ENCODE measurements around the gene PTPN4.

The PTPN4 gene

DNA sequence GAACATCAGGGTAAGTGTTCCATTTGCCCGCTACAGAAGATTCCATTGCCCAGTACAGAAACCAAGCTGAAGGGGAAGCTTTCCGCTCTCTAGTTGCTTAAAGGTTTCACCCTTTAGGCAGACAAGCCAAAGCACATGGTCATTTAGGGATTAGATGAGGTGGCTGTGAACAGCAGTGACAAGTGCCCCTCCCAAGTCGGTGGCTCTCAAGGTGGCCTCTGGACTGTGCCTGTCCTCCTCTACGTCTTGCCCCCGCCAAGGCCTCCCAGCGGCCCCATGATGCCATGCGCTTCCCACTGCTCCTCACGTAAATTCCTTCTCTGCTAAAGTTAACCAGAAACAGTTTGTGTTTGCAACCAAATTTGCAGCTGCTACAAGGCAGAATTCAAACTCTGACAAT lies 24.2 kb upstream of the PTPN4 start:
- no peak for DNase-seq

DNA sequence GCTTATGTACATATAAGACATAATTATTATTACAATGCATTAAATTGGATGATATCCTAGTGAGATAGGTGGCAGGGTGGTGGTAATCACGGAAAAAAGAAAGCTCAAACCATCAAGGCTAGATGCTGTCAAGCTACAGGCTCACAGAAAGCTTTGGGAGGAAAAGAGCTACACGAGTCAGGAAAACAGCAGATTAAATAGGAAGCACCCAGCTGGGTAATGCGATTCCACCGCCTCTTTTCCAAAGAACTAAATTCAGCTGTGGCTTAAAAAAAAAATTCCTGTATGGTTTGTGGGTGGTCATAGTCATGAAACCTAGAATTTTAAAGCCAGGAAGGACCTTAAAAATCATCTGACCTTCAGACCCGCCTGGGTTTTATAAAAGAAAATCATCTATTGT lies 23.7 kb upstream of the PTPN4 start:
- no peak for DNase-seq

DNA sequence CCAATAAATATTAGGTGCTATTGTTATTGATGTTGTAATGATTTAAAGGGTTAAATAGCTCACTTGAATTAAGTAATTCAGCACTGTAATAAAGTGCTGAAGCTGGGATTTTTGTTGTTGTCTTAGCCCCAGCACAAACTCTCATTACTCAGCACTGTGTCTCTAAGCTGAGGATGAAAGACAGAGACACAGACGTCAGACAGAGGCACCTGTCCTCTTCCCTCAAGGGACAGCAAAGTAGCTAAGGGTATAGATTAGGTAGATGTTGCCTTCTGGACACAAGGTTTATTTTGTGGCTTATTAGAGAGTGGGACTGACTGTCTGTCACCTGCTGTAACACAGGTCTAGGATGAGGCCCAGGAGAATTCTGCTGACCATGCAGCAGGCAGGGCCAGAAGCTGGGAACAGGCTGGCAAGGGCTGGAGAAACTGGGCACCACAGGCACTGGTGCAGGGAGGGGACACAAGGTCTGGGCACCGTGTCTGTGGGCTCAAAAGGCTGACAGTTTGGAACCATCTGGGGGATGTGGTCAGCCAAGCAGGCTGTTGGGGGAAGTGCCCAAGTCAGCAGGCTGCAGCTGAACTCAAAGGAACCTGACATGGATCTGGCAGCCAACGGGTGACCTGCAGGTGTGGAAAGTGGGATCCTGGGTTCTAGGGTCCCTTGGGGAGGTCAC lies 20.0 kb upstream of the PTPN4 start:
- DNase-seq: no peak

DNA sequence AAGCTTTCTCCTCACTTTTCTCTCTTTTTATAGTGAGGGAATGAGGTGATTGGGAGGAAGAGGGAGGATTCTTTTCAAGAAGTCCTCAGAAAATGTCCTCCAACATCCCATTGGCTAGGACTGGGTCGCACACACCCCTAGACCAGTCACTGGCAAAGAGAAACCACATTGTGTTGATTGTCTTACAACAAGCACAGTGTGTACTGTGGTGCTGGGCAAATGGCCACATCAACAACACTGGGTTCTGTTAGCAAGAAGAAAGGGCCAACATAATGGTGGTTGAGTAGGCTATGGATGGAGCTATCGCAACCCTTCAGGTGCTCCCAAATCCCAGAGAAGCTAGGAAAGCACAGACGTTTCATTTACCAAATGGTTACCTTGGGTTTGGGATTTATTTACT lies 18.7 kb upstream of the PTPN4 start:
- no peak for DNase-seq

DNA sequence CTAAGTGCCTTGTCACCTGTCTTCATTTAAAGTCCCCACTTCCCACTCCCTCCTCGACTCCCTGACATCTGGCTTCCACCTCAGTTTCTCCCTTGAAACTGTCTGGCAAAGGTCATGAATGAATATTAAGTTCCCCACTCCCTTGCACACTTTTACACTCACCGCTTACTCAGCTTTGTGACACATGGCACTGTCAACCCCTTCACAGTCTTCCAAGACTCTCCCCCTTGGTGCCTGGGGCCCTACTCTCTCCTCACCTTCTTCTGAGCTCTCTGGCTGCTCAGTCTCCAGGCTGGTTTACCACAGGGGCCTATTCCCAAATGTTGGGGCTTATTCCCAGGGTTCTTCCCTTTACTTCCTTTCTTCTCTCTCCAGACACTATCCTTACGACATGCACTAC lies 17.9 kb upstream of the PTPN4 start:
- no peak for DNase-seq

DNA sequence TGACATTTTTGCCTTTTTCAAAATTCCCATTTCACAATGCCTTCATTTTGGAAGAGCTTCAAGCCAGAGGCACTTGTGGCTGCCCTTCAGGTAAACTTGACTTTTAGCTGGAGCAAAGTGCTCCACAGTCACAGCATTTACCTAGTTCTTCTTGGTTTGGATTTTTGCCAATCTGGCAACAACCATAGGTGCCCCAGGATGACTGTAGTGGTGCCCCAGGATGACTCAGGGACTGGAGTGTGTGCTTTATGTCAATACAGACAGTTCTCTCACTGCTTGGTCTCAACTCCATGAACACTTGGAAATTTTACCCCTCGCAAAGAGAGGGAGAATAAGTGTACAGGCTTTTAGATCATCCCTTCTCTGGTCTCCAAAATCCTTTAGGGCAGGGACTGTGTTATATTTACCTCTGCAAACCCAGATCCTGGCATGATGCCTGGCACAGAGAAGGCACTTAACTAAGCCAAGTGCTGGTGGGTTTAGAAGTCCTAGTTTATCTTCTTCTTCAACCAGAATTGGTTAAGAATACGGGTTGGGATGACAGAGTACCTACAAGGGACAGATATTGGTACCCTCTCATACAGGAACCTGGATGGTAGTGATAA lies 15.3 kb upstream of the PTPN4 start:
- no peak for DNase-seq

DNA sequence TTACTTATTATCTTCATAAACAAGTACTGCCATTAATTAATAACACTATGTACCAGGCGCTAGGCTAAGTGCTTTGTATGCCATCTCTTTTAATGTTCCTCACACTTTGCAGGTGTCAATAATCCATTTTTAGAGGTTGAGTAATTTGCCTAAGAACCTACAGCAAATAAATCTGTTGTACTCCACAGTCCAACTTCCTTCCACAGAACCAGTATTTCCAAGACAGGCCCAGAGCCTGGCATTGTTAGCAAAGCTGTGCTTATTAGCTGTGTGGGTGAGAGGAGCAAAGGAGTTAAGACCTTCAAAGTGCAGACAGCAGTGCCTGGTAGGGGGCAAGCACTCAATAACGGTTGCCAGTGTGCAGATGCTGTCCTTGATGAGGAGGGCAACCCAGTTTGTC lies 14.2 kb upstream of the PTPN4 start:
- no peak for DNase-seq

DNA sequence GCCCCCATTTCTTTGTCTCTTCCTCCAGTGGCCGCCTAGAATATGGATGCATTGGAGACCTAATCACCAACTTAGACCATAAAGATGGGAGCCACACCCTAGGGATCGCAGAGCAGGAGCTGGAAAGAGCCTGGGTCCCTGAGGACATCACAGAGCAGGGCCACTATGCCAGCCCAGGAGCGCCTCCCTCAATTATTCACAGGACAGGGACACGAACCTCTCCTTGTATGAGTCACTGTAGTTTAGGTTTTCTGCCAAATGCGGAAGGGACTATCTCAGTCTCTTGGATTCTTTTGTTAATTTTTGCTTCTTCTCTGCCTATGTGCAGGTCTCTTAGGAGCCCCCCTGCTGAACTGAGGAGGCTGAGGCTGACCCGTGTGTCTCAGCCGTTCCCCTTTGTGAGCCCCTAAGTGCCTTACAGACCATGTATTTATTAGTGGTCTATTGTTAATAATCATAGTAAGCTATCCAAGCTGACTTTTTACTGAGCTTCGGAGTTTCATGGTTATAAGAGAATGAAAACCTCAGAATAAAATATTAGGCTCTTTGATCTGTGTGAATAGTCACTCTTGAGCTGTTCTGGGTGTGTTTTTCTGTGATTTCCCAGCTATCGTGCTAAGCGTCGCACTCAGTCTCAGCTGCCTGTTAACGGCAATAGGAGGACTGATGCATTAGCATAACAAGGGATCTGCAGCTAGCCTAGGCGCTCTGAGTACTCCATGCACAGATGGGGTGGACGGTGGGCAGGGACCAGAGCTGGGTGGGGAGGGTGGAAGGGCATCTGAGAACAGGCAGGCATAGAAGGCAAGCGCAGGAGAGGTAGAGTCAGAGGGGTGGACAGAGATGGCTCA lies 12.7 kb upstream of the PTPN4 start:
- DNase-seq: no peak

DNA sequence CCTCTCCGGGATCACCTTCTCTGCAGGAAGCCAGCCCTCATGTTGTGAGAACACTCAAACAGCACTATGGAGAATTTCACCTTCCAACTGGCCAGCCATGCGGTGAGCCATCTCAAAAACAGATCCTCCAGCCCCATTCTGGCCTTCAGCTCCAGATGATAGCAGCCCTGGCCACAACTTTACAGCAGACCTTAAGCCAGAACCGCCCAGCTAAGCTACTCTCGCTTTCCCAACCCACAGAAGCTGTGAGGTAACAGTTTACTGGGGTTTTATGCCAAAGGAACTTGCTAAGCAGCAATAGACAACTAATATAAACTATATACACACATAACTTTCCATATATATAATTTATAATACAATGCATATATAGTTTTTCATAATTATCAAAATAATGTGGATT lies 11.6 kb upstream of the PTPN4 start:
- no peak for DNase-seq

DNA sequence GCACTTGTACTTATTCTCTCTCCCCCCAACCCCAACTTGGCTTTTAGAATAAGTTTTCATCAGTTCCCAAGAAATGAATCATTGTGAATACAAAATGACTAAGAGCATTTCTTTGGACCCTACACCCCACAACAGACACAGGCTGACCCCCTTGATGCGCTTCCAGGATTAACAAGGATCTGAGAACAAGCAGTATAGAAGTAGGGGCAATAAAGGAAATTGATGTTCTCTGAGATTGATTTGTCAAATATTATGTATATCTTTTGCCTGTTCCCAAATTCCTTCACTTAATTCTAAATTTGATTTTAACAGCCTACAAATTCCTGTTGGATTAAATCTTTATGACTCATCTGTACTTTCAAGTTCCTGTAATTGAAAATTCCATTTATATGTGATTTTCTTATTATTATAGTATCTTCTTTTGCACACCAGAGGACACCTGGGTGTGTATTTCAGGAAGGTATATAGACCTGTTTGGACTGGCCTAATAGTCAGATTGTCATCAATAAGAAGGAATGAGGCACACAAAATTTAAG lies 10.2 kb upstream of the PTPN4 start:
- DNase-seq: no peak

DNA sequence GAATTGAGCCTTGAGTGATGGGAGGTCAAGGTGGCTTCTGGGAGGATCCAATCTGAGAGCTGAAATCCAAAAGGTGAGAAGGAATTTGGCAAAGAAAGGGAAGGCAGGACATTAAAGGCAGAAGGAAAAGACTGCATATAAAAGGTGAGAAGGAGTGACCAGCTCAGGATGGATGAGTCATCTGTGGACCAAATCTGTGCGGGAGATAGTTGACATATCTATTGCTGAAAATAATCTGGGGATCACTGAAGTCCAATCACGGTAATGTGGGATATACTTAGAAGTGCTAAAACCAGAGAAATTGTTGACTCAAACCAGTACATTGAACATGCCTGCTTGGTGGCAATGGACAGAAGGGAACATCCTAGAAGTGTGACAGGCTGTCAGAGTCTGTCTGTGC lies 8.0 kb upstream of the PTPN4 start:
- DNase-seq: no peak

DNA sequence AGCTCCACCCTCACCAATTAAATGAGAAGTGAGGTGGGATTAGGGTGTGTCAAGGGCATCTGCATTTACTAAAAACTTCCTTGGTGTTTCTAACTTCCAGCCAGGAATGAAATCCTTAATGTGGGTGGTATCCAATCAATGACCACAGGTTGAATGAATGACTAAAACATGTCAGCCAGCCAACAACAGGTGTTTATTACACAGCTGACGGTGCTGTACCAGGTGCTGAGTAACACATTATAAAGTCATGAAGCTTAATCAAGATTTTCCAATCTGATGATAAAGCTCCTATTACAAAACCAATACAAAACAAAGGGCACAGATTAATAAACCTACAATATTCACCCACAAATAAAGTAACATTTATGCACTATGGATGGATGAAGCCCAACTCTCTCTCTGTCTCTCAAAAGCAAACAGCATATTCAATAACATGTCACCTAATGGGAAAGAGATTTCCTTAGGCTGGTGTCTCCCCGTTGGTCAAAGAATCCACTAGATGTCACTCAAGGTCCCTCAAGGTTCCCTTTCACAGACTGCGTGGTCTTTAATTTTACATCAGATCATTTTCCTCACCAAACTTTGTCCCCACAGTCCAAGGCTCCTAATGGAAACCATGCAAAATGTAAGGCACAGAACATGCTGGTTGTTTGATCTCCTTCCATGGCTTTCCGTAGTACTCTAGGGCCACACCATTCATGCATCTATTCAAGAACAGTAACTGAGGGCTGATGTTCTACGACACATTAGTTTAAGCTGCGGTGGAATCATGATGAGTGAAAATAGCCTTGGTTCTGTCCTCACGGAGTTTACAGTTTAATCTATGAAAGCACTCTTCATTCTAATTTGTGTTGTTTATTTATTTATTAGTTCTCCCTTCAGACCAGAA lies 6.4 kb upstream of the PTPN4 start:
- peak; percentile 48 for DNase-seq

DNA sequence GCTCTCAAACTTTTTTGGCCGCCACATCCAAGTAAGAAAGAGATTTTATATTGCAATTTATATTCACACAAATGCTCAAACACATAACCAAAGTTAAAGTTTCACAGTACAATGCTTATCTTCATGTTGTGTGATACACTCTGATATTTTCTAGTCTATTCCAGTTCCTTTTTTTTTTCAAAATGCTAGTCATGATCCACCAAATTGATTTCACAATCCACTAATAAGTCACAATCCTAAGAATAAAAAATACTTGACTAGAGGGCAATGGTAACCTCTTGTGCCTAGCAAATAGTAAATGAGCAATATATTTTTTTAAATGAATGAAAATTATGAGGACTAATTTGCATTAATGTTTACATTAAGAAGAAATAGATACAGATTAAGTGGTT lies 5.8 kb upstream of the PTPN4 start:
- DNase-seq: peak; percentile 60

DNA sequence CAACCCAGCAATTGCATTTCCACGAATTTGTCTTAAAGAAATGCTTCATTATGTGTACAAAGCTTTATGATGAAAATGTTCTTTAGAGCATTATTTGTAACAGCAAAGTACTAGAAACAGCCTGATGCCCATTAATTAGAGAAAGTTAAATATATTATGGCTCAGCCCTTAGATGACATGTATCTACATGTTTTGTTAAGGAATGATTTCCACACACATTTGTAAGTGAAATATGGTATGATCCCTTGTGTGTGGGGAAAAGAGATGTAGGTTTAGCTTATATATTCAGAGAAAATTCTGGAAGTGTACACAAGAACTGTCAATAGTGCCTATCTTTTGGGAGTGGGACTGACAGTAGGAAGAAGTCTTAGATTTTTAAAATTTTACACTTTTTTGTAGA lies 3.8 kb upstream of the PTPN4 start:
- DNase-seq: no peak

DNA sequence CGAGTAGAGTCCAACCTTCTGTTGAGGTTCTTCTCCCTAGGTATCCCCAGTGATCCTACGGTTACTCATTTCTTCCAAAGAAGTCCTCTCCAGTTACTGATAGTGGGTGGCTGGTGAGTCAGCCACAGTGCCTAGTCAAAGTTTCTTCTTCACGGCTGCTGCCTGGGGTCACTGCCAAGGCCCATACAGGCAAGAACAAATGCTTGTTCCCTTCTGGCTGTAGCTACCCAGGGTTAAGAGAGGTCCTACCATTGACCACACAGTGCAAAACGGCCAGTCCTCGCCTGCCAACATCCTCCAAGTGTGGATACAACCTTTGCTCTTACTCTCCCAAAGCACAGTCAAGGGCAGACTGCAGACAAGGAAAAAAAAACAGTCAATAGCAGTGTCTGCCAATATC lies 2.9 kb upstream of the PTPN4 start:
- DNase-seq: peak; percentile 57

DNA sequence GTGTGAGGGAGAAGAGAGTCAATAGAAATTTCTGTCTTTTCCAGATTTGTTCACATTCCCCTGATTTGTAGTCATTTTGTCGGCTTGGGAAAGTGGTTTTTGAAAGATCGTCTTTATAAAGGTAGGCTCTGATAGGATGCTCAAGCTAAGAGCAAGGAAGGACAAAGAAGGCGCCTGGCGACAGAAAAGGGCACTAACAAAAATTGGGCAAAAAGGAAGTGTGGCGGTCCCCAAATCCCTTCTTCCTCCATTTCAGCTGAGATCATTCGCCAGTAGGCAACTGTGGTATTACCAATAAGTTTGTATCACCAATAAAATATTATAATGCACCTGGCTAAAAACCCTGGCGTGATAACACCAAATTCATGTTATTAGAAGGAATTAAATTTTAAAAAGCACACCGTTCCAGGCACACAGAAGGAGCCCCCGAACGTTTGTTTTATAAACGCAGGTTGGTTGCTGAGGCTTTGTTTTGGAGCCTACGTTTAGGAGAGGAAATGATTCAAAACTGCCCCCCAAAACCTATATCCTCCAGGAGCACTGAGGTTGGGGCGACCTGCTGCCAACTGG lies 756 bp upstream of the PTPN4 start:
- DNase-seq: no peak

DNA sequence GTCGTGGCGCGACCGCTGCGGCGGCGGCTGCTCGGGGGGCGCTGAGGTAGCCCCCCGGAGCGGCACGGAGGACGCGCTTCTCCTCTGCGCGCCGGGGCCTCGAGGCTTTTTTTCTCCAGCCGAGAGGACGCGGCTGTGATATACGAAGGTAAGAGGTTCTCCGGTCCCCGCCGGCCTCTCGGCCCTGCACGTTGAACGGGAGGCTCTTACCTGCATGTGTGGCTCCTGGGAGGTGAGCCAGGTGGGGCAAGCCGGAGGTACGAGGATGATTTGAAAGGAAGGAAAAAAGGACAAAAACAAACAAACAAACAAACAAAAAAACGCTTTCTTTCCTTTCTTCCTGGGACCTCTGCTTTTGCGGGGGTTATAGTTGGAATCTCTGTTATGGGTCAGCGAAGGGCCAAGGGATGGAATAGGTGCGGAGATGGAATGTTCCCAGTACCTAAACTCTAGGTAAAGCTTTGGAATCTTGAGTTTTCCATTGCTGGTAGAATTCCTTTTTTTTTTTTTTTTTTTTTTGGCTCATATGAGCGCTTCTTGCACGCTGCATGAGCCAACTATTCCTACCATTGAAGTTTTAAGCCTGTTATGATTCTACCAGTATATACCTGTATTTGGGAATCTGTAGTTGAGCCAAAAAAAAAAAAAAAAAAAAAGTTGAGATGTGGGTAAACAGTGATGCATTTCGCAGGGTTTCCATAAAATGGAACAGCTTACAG lies 674 bp downstream of the PTPN4 start:
- DNase-seq: no peak

DNA sequence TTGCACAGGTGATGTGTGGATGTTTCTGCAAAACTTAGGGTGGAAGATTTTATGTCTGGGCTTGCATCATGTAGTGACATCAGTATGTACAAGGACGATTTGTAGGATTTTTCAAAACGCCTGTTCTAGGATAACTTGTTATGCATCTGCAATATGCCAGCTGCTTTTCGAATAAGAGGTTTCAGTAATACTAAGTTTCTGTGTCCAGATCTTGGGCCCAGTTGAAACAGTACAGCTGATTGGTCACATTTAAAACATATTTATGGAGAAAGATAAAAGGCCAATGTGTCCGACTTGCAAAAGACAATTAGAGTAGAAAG lies 1.2 kb downstream of the PTPN4 start:
- no peak for DNase-seq

DNA sequence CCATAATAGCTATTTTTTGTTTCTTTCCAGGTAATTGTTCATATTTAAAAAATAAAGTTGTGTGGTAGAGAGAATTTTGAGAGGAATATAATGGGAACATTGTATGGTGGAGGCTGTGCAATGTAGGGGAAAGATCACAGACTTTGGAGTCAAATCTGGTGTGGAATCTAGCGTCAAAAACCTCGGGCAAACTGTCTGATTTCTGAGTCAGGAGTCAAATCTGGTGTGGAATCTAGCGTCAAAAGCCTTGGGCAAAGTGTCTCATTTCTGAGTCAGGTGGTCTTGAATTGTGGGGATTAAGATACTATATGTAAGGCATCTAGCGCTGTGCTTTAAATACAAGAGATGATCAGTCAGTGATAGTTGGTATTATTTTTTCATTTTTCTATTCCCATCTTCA lies 5.1 kb downstream of the PTPN4 start:
- DNase-seq: no peak

DNA sequence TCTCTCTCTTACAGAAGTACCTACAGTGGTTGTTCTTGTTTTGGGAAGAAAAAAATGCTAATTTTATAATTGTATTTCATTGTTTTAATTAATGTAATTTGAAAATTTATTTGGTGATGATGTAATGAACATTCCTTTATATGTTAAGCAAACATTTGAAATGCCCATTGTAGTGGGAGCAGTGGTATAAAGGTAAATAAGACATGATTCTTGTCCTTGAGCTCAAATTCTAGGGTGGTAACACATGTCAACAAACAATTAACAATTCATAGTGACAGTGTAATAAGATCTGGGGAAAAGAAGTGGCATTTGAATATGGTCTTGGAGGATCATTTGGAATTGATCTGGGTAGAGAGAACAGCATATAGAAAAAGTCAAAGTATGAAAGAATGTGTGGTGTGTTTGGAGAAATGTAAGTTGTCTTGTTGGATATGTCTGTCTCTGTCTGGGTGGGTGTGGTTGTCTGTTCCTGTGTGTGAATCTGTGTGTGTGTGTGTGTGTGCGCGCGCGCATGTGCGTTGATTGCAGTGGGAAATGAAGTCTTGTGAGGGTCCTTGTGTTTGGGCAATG lies 5.8 kb downstream of the PTPN4 start:
- no peak for DNase-seq

DNA sequence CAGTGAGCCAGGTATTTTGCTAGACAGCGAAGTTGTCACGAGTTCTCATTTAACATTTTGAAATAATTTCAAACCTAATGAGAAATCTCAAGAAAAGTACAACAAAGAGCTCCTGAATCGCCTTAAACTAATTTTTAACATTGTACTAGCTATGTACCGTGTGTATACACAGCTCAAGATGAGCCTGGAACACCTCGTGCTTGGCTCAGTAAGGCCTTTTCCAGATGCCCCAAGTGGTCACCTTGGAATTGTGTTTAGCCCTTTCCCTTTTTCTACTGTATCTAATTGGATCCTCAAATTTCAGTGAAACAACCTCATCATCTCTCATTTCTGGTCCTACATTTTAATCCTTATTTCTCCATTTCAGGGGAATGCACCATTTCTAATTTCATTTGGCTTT lies 7.2 kb downstream of the PTPN4 start:
- DNase-seq: no peak

DNA sequence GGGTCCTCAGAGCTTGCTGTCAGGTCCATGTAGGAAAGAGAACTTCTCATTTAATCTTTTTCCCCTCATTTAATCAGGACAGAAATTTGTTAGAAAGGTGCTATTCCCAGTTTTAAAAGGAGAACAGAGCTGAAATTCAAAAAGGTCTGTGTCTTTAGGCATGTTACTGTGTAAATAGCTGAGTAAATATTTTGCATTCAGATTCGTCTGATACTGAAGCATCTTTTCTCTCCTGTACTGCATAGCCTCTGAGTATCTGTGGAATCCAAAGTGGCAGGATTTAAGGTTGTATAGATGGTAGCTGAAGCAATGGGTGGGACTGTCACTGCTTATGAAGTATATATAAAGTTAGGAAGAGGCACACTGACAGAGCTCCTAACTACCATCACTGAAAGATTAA lies 9.0 kb downstream of the PTPN4 start:
- DNase-seq: no peak
